HG02763 (cell line): ENCODE results near the gene PRKCA.

ENCODE experiments used
- ATAC-seq: cut with Tn5 transposase; IDR thresholded peaks from one replicate; pipeline ENCODE4 v1.9.1; 2021; ENCODE audit warnings: mild to moderate bottlenecking, moderate library complexity; ENCODE audit not compliant: unreplicated experiment

PRKCA gene

DNA sequence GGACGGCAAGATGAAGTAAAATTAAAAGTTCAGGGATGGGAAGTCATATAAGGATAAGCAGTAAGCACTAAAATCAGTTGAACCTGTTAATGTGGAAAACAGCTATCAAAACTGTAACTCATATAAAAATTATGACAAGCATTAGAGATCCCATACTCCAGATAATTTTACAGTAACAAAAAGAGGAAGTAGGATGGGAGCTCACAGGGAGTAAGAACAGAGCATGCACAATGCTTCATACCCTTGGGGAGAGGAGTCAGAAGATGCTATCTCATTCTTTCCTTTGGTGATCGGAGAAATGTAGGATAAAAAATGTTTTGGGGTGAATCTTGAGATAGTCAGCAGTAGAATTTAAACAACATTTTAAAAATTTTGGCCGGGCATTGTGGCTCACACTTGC is 367.8 kb downstream of the PRKCA start:
- no peak for ATAC-seq

GRCh38 chr17:66671156-66671555 is 368.7 kb downstream of the PRKCA start:
- no peak for ATAC-seq

GRCh38 chr17:66673668-66674276 is 371.4 kb downstream of the PRKCA start:
- ATAC-seq = no peak

DNA sequence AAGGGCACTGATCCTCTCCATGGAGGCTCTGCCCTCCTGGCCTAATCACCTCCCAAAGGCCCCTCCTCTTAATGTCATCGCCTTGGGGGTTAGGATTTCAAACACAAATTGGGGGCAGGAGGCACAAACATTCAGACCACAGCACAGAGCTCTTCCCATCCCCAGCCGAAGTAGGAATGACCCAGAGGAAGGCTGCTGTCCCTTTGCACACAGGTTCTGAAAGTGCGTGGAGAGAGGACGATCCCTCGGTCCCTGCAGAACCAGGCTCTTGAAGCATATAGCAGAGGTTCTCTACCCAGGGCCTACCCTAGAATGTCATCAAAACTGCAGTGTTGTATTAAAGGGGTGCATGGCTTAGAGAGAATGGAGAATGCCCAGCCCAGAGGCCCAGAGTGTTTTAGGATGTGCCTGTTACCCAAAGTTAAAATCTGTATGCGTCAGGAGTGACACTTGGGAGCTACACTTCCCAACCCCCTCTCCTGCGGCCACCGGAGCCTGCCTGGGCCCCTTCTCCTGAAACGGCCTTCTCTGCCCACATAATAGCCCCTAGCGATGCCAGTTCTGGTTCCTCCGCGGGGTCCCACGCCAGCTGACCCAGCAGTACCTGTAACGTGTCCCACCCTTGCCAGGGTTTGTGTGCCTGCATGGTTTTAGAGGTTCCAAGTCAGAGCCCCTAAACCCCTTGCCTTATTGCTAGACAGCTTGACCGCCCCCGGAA is 373.0 kb downstream of the PRKCA start:
- no peak for ATAC-seq

DNA sequence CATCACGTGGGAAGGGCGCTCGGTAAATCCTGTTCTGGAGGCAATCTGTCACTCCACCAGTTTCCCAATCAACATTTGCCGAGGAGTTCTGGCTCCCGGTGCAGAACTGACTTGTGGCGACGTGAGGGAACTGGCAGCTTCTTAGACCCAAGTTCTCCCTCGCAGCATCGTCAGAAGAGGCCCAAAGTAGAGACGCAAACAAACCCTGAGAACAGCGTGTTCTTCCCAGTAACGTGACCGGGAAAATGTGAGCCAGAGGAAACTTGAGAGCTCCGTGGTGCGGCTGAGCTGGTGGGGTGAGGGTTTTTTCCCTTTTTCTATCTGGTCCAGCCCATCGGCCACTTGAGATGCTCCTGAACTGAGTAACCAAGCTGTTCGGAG is 373.6 kb downstream of the PRKCA start:
- no peak for ATAC-seq

DNA sequence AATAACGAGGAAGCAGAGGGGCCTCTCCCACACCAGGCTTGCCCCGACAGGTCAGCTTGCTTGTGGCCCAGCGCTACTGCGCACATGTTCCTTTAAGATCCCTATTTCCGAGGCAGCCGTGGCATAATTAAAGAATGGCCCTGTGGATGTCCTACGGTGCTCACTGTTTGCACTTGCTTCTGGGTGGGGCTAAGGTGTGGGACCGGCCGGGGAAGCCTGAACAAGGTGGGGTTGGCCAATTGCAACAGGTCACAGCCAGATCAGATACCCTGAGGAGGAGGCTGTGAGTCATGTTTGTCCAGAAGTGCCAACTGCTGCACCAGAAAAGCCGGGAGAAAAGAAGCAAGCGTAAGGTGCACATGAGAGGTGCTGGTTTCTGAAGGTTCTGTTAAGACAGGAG is 374.0 kb downstream of the PRKCA start:
- ATAC-seq = no peak

DNA sequence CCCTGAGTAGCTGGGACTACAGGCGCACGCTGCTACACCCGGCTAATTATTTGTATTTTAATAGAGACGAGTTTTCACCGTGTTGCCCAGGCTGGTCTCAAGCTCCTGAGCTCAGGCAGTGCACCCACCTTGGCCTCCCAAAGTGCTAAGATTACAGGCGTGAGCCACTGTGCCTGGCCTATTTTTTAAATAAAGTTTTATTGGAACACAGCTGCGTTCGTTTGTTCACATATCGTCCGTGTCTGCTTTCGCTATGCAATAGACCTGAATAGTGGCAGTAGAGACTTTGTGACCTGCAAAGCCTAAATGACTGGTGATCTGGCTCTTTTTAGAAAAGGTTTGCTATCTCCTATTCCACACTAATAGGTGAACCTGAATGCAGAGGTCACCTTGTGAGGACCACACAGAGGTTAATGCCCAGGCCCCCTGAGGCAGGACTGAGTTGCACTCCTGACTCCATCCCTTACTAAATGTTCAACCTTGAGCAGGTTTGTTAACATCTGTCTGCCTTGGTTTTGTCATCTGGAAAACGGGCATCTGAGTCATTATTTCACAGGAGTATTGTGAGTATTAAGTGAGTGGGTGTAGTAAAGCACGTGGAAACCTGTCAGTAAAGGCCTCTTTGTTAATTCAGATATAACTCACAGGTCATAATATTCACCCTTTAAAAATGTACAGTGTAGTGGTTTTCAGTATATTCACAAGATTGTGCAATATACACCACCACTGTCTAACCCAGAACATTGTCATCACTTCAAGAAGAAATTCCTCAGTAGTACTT is 375.0 kb downstream of the PRKCA start:
- ATAC-seq = no peak

- no peak for ATAC-seq
Measured at GRCh38 chr17:66678061-66678460, 375.6 kb downstream of the PRKCA start.

DNA sequence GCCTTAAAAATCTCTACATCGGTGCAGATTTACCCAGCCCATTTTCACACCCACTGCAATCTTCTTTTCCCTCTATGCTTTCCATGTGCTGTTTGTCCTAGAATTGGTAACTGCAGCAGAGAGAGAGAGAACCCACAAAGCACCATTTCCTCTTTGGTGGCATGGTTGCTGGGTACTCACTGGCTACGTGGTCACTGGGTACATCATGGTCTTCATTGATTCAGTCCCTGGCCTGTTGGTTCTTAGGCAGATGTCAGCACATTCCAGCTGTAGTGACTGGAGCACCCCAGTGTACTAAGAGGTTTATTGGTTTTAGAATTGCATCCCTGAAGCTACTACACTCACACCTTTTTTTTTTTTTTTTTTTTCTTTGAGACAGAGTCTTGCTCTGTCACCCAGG is 376.4 kb downstream of the PRKCA start:
- no peak for ATAC-seq

- no peak for ATAC-seq
Measured at GRCh38 chr17:66679631-66680517, 377.5 kb downstream of the PRKCA start.

DNA sequence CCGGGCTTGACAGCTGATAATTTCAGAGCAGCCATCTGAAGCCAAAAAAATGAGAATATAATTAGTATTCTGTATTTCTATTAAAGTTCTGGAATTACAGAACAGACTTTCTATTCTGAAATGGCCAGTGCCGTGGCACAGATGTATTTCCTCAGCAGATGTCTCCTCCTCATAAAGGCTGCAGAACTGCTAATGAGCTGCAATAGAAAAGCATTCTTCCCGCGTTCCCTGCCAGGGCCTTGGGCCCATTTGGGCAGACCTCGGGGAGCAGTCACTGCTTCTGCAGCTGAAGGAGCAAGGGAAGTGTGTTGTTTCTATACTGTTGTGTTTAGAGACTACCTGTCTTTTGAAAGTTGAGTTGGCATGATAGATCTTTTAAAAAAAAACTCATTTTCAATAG is 379.9 kb downstream of the PRKCA start:
- ATAC-seq = no peak

GRCh38 chr17:66684261-66684660 is 381.8 kb downstream of the PRKCA start:
- no peak for ATAC-seq

DNA sequence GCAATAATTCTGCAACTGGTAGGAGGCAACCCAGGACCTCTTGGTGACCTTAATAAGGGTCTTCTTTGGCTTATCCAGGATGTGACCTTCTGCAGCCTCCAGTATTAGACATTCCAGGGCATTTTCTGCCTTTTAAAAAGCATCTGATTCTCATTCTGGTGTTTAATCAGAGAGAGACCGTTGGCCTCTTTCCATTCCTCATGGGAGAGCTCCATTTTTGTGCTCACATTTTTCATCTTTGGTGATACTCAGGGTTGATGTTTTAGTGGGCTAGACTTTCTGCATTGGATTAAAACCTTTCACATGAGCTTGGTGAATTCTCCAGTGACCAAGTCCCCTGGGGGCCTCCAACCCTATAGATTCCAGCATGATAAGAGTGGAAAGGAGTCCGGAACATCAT is 382.3 kb downstream of the PRKCA start:
- ATAC-seq = no peak

GRCh38 chr17:66686601-66687000 is 384.2 kb downstream of the PRKCA start:
- no peak for ATAC-seq

- ATAC-seq = no peak
Measured at GRCh38 chr17:66687570-66688284, 385.3 kb downstream of the PRKCA start.

DNA sequence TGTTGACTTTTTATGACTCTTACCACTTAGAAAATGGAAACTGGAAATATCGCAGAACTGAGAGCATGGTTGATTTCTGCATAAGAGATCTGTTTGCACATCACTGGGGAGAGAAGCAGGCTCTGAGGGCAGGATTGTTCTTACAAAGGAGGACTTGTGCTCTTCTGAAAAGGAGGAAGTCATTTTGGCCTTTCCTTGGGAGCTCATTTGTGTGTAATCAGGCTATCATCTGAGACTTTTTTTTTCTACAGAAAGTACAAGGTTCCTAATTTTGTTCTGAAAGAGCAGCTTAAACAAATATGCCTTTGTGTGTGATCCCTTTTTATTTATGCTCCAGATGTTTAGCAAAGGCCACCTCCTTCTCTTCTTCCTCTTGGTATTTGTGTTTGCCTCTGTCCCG is 386.8 kb downstream of the PRKCA start:
- no peak for ATAC-seq

DNA sequence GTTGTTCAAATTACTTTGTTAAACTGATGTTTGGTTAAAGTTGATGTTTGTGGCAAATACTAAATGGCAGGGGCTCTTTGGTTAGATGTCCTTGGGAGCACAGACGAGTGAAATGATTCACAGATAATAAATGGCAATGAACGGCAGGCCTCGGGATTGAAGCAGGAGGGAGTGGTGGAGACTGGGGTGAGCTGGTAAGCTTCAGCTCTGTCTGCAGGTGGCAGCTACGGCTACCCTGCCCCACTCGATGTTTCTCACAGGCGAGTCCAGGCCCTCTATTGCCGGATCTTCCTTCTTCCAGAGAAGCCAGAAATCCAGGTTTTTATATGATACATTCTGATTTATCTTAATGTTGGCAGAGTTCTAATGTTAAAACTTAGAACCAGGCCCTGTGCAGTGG is 387.8 kb downstream of the PRKCA start:
- no peak for ATAC-seq

GRCh38 chr17:66691644-66692420 is 389.4 kb downstream of the PRKCA start:
- ATAC-seq = no peak

GRCh38 chr17:66692421-66692690 is 389.9 kb downstream of the PRKCA start:
- ATAC-seq = no peak

GRCh38 chr17:66695098-66695497 is 392.7 kb downstream of the PRKCA start:
- ATAC-seq = no peak
